ENCODE results near the gene NME2.
"Not testable (repeated sequence)": the region's sequence is repeated elsewhere in the genome, so short reads cannot be mapped to it uniquely, and the experiment has no call there.

NME2 gene

GRCh38 chr17:51166198-51166986, at the start of gene NME2:
TSS of gene NME2 (plus strand) at chr17:51166411. CDS start at chr17:51166831, 420 bp downstream.
- Mint-ChIP-seq H3K4me3 (peak within 1 kb of the TSS; percentile 85), H3K27ac (peak within 1 kb of the TSS; percentile 99), H3K9me3 (no peaks in the 10 kb centered on the region), H3K27me3 (no peaks in the 10 kb centered on the region), H3K36me3 (ENCODE audit: low read depth) (peaks cover 74% of the 10 kb centered on the region), H3K4me1 (ENCODE audit: low read depth) (peaks cover 53% of the 10 kb centered on the region)
- intact Hi-C loops (cut with micrococcal nuclease): loop anchor here (1.0 kb wide), 1 partner anchor 94 kb away; the partner anchor contains the start of genes MBTD1 and UTP18

DNA sequence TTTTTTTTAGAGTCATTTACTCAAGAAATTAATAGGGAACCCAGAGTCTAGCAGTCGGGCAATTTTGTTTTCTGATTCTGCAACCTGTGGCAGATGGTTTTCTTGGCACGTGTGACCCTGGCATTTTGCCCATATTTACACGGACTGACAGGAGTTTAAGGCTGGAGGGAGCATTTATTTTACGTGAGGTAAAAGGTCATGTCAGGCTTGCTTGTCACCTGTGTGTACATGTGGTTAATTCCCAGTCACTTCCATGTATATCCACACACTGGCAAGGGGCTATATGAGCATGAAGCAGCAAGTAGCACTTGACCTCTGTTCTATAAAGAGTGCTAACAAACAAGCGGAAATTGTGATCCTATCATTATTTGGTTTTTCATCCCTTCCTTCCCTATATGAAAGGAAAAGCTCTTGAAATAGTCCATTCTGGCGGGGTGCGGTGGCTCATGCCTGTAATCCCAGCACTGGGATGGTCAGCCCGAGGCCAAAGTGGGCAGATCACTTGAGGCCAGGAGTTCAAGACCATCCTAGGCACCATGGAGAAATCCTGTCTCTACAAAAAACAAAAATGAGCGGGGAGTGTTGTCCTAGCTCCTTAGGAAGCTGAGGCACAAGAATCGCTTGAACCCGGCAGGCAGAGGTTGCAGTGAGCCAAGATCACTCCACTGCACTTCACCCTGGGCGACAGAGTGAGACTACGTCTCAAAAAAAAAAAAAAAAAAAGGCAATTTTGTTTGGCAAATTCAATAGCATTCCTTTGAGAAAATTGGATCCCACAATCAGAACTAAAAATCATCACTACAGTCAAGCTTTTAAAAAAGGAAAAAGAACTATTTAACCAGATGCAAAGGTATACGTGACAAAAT, 47.6 kb upstream of the NME2 start:
- Mint-ChIP-seq H3K27ac (no peak overlapping the region), H3K9me3 (no peaks in the 10 kb centered on the region), H3K4me3 (peak overlapping the region; percentile 98), H3K4me1 (ENCODE audit: low read depth) (peaks cover 66% of the 10 kb centered on the region), H3K36me3 (ENCODE audit: low read depth) (peaks cover 23% of the 10 kb centered on the region), H3K27me3 (no peaks in the 10 kb centered on the region)
- intact Hi-C loops (cut with micrococcal nuclease): no loop called here

DNA sequence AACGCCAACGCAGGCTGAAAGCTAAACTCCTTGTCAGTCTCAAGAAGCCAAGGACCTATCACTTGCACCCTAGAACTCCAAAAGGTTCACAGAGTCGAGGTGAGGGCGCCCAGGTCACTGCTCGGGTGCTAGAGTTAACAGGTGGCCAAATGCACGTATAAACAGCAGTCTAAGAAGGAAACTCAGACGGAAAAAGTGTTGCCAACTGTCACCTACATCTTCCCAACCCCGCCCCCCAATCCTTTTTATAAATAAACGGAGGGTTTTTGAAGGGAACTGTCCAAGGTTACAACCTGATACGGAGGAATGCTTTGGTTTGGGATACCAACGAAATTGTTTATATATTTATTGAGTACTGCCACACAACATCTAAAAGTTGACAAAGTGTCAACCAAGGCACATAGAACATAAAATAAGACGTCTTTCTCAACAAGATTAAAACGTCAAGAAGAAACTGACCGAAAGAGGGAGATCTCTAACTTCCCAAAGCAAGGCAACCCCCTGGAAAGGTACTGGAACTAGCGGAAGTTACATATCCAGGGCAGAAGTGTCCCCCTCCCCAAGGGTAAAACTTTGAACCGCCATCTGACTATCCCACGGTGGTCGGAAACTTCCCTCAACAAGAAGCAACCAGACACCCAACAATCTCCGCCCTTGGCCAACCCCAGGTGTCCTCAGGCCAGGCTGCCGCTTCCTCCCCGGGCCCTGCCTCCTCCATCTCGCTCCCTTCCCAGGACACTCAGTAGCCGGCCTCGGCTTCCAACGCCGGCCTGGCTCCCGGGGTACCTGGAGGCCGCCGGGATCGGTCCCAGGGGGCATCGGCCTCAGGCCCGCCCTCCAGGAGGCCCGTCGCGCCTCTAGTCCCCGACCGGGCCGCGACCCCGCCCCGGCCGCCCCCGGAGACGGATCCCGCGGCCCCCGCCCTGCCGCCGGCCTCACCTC, 46.5 kb upstream of the NME2 start:
- Mint-ChIP-seq H3K36me3 (ENCODE audit: low read depth) (peaks cover 23% of the 10 kb centered on the region), H3K4me1 (ENCODE audit: low read depth) (peaks cover 64% of the 10 kb centered on the region), H3K27ac (peak overlapping the region; percentile 99), H3K9me3 (no peaks in the 10 kb centered on the region), H3K4me3 (peak overlapping the region; percentile 98), H3K27me3 (no peaks in the 10 kb centered on the region)
- intact Hi-C loops (cut with micrococcal nuclease): loop anchor here (10.0 kb wide), 1 partner anchor 255 kb away; the partner anchor contains the start of gene TOB1

GRCh38 chr17:51120357-51120738, 45.9 kb upstream of the NME2 start:
- H3K27ac Mint-ChIP-seq: peak overlapping the region; percentile 99
- H3K27me3 Mint-ChIP-seq: no peaks in the 10 kb centered on the region
- peaks cover 63% of the 10 kb centered on the region for H3K4me1 Mint-ChIP-seq (ENCODE audit: low read depth)
- no peaks in the 10 kb centered on the region for H3K9me3 Mint-ChIP-seq
- intact Hi-C loops (cut with micrococcal nuclease): loop anchor here (10.0 kb wide), 1 partner anchor 256 kb away; the partner anchor contains the start of gene TOB1
- peak overlapping the region; percentile 98 for H3K4me3 Mint-ChIP-seq
- peaks cover 23% of the 10 kb centered on the region for H3K36me3 Mint-ChIP-seq (ENCODE audit: low read depth)

GRCh38 chr17:51120739-51121619, 45.2 kb upstream of the NME2 start, which contains the start of gene SPAG9:
TSS of gene SPAG9 (minus strand) at chr17:51120868. CDS start at chr17:51120656, 212 bp downstream.
- Mint-ChIP-seq H3K4me3 (peak within 1 kb of the TSS; percentile 98), H3K4me1 (ENCODE audit: low read depth) (peaks cover 58% of the 10 kb centered on the region), H3K27ac (peak within 1 kb of the TSS; percentile 99), H3K36me3 (ENCODE audit: low read depth) (peaks cover 23% of the 10 kb centered on the region), H3K9me3 (no peaks in the 10 kb centered on the region), H3K27me3 (no peaks in the 10 kb centered on the region)
- intact Hi-C loops (cut with micrococcal nuclease): loop anchor here (1.0 to 10.0 kb wide), 2 partner anchors 32 to 256 kb away; partner anchors contain the start of genes NME1 and TOB1

DNA sequence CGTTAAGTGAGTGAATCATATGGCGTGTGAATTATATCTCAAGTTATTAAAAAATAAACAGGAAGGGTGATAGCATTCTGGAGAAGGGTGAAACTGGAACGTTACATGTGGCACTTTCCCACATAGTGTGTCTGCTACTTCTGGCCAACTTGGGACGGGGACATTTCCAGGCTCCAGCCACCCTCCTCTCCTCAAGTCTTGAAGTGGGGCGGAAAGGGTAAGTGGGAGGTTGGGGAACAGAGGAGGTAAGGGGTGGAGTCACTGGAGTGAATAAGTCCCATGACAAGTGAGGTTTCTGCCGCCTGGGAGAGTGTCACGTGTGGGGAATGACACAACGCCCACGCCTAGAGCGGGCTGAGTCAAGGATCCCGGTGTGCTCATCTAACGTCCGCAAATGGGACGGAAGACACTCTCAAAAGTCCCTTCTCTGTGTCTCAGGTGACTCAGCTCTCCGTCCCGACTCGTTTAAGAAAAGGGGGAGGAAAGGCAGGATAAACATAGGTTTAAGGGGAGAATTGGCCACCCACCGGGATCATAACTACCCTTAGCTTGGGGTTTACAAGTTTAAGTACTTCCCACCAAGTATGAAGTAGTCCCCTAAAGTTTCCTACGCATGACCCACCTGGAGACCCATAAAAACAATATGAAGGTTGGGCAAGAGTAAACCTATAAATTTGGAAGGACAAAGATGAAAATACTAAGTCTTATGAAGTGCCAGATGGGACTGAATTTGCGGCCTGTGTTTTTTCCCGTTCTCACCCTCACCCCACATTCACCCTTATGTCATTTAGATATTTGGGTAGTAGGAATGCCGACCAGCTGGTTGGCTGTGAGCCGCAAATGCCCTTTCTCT, 44.4 kb upstream of the NME2 start:
- Mint-ChIP-seq H3K4me1 (ENCODE audit: low read depth) (peaks cover 51% of the 10 kb centered on the region), H3K27me3 (no peaks in the 10 kb centered on the region), H3K36me3 (ENCODE audit: low read depth) (peaks cover 23% of the 10 kb centered on the region), H3K4me3 (peak overlapping the region; percentile 91), H3K27ac (peak overlapping the region; percentile 99), H3K9me3 (no peaks in the 10 kb centered on the region)
- intact Hi-C loops (cut with micrococcal nuclease): loop anchor here (1.0 to 10.0 kb wide), 2 partner anchors 31 to 257 kb away; partner anchors contain the start of genes NME1 and TOB1

DNA sequence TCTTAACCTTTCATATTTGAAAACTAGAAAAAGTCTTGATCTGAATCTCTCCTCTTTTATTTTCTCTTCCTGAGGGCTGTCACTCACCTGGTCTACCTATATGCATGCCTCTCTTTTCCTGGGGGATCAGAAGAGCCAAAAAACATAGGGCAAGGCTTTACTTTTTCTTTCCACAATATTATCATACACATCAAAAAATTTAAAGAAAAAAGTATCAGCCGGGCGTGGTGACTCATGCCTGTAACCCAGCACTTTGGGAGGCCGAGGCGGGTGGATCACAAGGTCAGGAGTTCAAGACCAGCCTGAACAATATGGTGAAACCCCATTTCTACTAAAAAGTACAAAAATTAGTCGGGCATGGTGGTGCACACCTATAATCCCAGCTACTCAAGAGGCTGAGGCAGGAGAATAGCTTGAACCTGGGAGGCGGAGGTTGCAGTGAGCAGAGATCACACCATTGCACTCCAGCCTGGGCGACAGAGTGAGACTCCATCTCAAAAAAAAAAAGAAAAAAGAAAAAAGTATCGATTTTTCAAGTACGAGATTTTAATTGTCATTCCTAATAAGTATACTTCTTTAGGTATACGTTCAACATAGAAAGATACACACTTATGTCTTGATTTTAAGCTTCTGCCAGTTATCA, 43.6 kb upstream of the NME2 start:
- intact Hi-C loops (cut with micrococcal nuclease): loop anchor here (10.0 kb wide), 1 partner anchor 258 kb away; the partner anchor contains the start of gene TOB1
- not testable (repeated sequence) for H3K9me3 Mint-ChIP-seq, H3K27me3 Mint-ChIP-seq
- Mint-ChIP-seq H3K4me3 (peak overlapping the region; percentile 42), H3K27ac (peak overlapping the region; percentile 99), H3K4me1 (ENCODE audit: low read depth) (peaks cover 45% of the 10 kb centered on the region), H3K36me3 (ENCODE audit: low read depth) (peaks cover 18% of the 10 kb centered on the region)

DNA sequence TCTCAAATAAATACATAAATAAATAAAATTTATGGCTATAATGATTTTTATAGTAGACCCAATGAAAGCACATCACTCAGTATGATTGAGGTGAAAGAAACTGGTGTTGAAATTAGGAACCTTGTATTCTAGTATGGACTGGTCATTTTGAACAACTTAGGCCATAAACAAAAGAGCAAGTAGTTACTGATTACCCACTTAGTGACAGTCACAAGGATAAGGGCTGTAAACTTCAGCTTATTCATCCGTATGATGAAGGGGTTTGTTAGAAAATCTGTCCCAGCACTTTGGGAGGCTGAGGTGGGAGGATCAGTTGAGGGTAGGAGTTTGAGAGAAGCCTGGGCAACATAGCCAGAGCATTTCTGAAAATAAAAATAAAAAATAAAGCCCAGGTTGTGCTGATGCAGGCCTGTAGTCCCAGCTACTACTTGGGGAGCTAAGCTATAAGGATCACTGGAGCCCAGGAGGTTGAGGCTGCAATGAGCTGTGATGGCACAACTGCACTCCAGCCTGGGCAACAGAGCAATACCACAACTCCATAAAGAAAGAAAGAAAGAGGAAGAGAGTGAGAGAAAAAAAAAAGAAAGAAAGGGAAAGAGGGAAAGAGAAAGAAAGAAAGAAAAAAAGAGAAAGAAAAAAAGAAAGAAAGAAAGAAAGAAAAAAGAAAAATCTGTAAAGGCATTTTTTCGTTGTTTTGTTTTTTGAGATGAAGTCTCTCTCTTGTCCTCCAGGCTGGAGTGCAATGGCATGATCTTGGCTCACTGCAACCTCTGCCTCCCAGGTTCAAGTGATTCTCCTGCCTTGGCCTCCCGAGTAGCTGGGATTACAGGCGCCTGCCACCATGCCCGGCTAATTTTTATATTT, 41.3 kb upstream of the NME2 start:
- Mint-ChIP-seq H3K27me3 (no peaks in the 10 kb centered on the region), H3K9me3 (no peaks in the 10 kb centered on the region), H3K4me3 (no peak overlapping the region), H3K27ac (no peak overlapping the region), H3K36me3 (ENCODE audit: low read depth) (peaks cover 14% of the 10 kb centered on the region), H3K4me1 (ENCODE audit: low read depth) (peaks cover 34% of the 10 kb centered on the region)
- intact Hi-C loops (cut with micrococcal nuclease): loop anchor here (10.0 kb wide), 1 partner anchor 260 kb away; the partner anchor contains the start of gene TOB1

DNA sequence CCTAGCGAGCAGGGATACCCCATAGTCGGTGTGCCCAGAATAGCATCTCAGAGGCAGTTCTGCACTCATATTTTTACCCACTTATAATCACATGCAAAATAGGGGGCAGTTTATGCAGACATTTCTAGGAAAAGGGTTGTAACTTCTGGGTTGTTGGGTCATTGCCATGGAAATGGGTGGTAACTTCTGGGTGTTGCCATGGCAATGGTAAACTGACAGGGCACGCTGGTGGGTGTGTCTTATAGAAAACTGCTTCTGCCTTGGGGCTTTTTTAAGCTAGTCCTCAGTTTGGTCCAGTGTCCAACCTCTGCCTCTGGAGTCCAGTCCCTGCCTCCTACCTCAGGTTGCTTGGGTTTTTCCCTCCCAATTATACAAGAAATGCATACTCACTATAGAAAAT, 38.1 kb upstream of the NME2 start:
- Mint-ChIP-seq H3K27ac (peak overlapping the region; percentile 45), H3K4me3 (no peak overlapping the region), H3K9me3 (no peaks in the 10 kb centered on the region), H3K36me3 (ENCODE audit: low read depth) (no peaks in the 10 kb centered on the region), H3K4me1 (ENCODE audit: low read depth) (peaks cover 31% of the 10 kb centered on the region), H3K27me3 (no peaks in the 10 kb centered on the region)
- intact Hi-C loops (cut with micrococcal nuclease): loop anchor here (10.0 kb wide), 1 partner anchor 263 kb away; the partner anchor contains the start of gene TOB1

DNA sequence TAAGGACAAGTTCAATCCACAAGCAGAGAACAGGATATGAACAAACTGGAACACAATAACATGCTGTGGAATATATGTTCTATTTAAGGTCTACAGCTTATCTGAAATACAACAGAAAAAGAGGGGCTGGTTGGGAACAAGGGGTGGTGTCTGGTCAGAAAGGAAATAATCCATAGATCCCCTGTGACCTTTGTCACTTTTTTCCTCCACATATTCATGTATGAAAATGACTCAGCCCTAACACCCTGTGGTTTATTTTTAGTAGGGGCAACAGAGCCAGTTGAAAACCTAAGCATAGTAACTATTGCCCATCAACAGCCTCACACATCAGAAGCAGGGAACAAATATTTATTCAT, 33.3 kb upstream of the NME2 start:
- peak overlapping the region; percentile 53 for H3K27ac Mint-ChIP-seq
- no peaks in the 10 kb centered on the region for H3K9me3 Mint-ChIP-seq
- H3K4me1 Mint-ChIP-seq (ENCODE audit: low read depth): peaks cover 25% of the 10 kb centered on the region
- no peak overlapping the region for H3K4me3 Mint-ChIP-seq
- no peaks in the 10 kb centered on the region for H3K36me3 Mint-ChIP-seq (ENCODE audit: low read depth)
- intact Hi-C loops (cut with micrococcal nuclease): no loop called here
- H3K27me3 Mint-ChIP-seq: no peaks in the 10 kb centered on the region

DNA sequence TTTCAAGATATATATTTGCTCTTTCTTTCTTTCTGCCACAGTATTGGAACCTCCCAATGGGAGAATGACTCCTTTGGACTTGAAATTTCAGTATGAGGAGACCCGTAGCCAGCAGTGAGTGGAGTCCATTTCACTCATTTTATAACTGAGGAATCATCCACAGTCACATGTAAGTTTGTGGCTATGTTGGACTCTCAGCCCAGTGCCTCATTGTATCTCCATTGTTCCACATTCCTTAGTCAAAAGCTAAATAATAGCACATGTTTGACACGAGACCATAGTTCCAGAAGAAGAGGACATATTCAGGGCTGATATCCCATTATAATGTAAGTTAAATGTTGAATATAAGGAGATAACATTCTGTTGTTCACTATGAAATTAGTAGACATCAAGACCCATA, 32.8 kb upstream of the NME2 start:
- Mint-ChIP-seq H3K9me3 (no peaks in the 10 kb centered on the region), H3K4me3 (no peak overlapping the region), H3K36me3 (ENCODE audit: low read depth) (no peaks in the 10 kb centered on the region), H3K4me1 (ENCODE audit: low read depth) (peaks cover 21% of the 10 kb centered on the region), H3K27ac (no peak overlapping the region), H3K27me3 (no peaks in the 10 kb centered on the region)
- intact Hi-C loops (cut with micrococcal nuclease): no loop called here

Measured in dendritic cell treated with granulocyte-macrophage colony-stimulating factor and Interleukin-4, amounts not matched to agents 40 ng/mL and 50 ng/mL, for 4 days (primary cell).